Nephron (organoid): ENCODE data around the gene THSD8.
"Not testable (repeated sequence)": the region's sequence is repeated elsewhere in the genome, so short reads cannot be mapped to it uniquely, and the experiment has no call there.

Experiments used
- H3K27ac Mint-ChIP-seq, 3 experiments: 2 replicates each; pipeline ENCODE4 v1.8.0; 2020; ENCODE audit warnings: mixed read lengths in 3 of 3, mild to moderate bottlenecking in 2 of 3, moderate library complexity in 1 of 3
- H3K27me3 Mint-ChIP-seq: 2 replicates; pipeline ENCODE4 v1.8.0; 2021; ENCODE audit warnings: low read depth, mild to moderate bottlenecking, moderate library complexity, mixed read lengths
- H3K36me3 Mint-ChIP-seq: 2 replicates; pipeline ENCODE4 v1.8.0; 2020; ENCODE audit warnings: low read depth, mixed read lengths
- H3K4me1 Mint-ChIP-seq: 2 replicates; pipeline ENCODE4 v1.8.0; 2020; ENCODE audit warnings: mixed read lengths
- H3K4me3 Mint-ChIP-seq, 3 experiments: 2 replicates each; pipeline ENCODE4 v1.8.0; 2020; ENCODE audit warnings: mild to moderate bottlenecking in 3 of 3, mixed read lengths in 3 of 3, moderate library complexity in 2 of 3
- H3K9me3 Mint-ChIP-seq: 2 replicates; pipeline ENCODE4 v1.8.0; 2020; ENCODE audit warnings: mixed read lengths
- TF ChIP-seq, protein P1 (sequence below), 3 experiments: fragments of 200-600 bp; sonication (generic); IDR thresholded peaks; one replicate each; pipeline ENCODE4 v1.5.0; 2021; ENCODE audit warnings: antibody characterized with exemption in 3 of 3; ENCODE audit not compliant: unreplicated experiment in 3 of 3

The THSD8 gene

DNA sequence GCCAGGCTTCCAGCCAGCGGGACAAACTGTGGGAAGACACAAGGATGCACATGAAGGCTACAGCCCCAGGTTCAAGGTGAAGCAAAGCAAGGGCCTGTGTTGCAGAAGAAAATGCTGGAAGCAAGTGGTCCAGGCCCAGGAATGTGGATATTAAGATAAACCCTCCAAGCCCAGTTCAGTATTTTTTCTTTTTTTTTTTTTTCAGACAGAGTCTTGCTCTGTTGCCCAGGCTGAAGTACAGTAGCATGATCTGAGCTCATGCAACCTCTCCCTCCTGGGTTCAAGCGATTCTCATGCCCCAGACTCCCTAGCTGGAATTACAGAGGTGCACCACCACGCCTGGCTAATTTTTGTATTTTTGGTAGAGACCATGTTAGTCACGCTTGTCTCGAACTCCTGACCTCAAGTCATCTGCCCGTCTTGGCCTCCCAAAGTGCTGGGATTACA, 4.7 kb upstream of the THSD8 start:
- Mint-ChIP-seq H3K27me3 (no peaks in the 10 kb centered on the region), H3K36me3 (peaks cover 13% of the 10 kb centered on the region), H3K9me3 (no peaks in the 10 kb centered on the region), H3K27ac (no peak overlapping the region), H3K4me3 (no peak overlapping the region), H3K4me1 (peaks cover 24% of the 10 kb centered on the region)
- TF ChIP-seq, protein P1, sequence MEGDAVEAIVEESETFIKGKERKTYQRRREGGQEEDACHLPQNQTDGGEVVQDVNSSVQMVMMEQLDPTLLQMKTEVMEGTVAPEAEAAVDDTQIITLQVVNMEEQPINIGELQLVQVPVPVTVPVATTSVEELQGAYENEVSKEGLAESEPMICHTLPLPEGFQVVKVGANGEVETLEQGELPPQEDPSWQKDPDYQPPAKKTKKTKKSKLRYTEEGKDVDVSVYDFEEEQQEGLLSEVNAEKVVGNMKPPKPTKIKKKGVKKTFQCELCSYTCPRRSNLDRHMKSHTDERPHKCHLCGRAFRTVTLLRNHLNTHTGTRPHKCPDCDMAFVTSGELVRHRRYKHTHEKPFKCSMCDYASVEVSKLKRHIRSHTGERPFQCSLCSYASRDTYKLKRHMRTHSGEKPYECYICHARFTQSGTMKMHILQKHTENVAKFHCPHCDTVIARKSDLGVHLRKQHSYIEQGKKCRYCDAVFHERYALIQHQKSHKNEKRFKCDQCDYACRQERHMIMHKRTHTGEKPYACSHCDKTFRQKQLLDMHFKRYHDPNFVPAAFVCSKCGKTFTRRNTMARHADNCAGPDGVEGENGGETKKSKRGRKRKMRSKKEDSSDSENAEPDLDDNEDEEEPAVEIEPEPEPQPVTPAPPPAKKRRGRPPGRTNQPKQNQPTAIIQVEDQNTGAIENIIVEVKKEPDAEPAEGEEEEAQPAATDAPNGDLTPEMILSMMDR (IDR thresholded peaks at IDR 0.05; ENCODE audit: unreplicated experiment in 3 of 3): no peak

DNA sequence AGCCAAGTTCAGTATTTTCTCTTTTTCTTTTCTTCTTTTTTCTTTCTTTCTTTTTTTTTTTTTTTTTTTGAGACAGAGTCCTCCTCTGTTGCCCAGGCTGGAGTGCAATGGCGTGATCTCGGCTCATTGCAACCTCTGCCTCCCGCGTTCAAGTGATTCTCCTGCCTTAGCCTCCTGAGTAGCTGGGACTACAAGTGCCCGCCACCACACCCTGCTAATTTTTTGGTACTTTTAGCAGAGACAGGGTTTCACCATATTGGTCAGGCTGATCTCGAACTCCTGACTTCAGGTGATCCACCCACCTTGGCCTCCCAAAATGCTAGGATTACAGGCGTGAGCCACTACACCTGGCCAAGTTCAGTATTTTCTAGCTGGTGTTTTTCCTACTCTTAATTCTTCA, 4.3 kb upstream of the THSD8 start:
- peaks cover 13% of the 10 kb centered on the region for H3K36me3 Mint-ChIP-seq
- H3K4me1 Mint-ChIP-seq: peaks cover 29% of the 10 kb centered on the region
- H3K27ac Mint-ChIP-seq, H3K27me3 Mint-ChIP-seq, H3K9me3 Mint-ChIP-seq, H3K4me3 Mint-ChIP-seq: not testable (repeated sequence)

DNA sequence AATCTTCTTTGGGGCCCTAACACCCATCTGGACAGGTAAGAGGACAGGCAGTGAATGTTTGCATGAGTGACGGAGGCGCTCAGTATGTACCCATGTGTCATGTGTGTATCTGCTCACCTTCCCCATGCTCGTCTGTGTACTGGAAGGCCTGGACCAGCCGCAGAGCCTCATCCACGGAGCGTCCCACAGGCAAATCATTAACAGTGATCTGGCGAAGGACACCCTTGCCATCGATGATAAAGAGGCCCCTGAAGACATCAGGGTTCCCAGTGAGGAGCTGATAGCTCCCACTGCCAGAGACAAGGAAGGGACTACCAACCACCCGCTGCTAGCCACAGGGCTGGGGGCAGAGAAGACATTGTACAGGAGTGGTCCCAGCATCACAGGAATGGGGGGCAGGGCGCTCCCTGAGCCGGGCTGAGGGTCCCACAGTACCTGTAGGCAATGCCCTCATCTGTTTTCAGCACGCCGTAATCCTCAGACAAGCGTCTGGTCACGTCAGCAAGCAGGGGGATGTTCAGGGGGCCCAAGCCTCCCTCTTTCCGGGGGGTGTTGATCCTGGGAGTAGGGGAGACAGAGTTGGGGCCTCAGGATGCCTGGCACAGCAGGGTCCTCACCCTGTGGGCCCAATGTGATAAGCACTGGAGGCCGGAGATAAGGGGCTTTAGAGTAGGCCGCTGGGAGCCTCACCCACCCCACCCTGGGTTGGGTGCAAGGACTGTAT, 2.0 kb upstream of the THSD8 start:
- H3K4me3 Mint-ChIP-seq: peak overlapping the region; percentile 78 to 92 (median 89)
- peaks cover 13% of the 10 kb centered on the region for H3K36me3 Mint-ChIP-seq
- no peak overlapping the region for H3K27ac Mint-ChIP-seq

DNA sequence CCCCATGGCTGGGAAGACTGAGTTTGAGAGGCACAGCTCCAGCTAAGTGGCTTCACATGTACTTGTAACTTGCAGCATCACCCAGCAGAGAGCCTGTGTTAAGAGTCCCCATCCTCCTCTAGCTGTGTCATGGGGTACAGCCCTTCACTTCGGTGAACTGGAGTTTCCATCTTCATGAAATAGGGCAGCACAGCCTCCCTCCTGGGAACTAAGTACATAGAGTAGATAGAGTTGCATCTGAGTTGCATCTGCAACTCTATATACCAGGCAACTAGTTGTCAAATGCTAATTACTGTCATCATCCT, 1.5 kb upstream of the THSD8 start:
- Mint-ChIP-seq H3K27ac (peak overlapping the region; percentile 35 to 72 (median 68)), H3K27me3 (no peaks in the 10 kb centered on the region), H3K4me1 (peaks cover 24% of the 10 kb centered on the region), H3K36me3 (peaks cover 13% of the 10 kb centered on the region), H3K9me3 (no peaks in the 10 kb centered on the region), H3K4me3 (peak overlapping the region; percentile 78 to 92 (median 89))
- TF ChIP-seq, protein P1 (IDR thresholded peaks at IDR 0.05; ENCODE audit: unreplicated experiment in 3 of 3): no peak

More for the DNA sequence above, 2.0 kb upstream of the THSD8 start:
- Mint-ChIP-seq H3K27me3 (no peaks in the 10 kb centered on the region), H3K4me1 (peaks cover 24% of the 10 kb centered on the region), H3K9me3 (no peaks in the 10 kb centered on the region)
- TF ChIP-seq, protein P1 (IDR thresholded peaks at IDR 0.05; ENCODE audit: unreplicated experiment in 3 of 3): no peak

DNA sequence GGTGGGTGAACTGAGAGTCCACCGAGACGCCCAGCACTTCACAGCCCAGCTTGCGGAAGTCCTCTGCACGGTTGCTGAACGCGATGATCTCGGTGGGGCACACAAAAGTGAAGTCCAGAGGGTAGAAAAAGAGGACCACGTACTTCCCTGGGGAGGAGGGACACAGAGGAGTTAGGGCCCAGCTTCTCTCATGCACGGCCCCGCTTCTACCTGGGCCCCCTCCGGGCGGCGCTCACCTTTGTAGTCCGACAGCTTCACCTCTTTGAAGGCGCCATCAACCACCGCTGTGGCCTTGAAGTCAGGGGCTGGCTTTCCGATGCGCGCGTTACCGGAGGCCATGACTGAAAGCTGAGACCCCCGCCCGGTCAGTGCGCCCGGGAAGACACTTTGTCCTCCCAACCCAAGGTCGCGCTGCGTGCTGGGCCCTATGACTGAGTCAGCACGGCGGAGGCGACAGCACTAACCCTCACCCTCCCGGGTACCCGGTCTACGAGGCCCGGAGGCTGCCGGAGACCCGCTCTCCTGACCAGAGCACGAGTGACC, 875 bp upstream of the THSD8 start:
- TF ChIP-seq, protein P1 (IDR thresholded peaks at IDR 0.05; ENCODE audit: unreplicated experiment in 3 of 3): no peak
- H3K4me1 Mint-ChIP-seq: peaks cover 21% of the 10 kb centered on the region
- no peaks in the 10 kb centered on the region for H3K9me3 Mint-ChIP-seq
- H3K27me3 Mint-ChIP-seq: no peaks in the 10 kb centered on the region
- peak overlapping the region; percentile 35 to 72 (median 68) for H3K27ac Mint-ChIP-seq
- H3K36me3 Mint-ChIP-seq: peaks cover 13% of the 10 kb centered on the region
- H3K4me3 Mint-ChIP-seq: peak overlapping the region; percentile 78 to 92 (median 89)

DNA sequence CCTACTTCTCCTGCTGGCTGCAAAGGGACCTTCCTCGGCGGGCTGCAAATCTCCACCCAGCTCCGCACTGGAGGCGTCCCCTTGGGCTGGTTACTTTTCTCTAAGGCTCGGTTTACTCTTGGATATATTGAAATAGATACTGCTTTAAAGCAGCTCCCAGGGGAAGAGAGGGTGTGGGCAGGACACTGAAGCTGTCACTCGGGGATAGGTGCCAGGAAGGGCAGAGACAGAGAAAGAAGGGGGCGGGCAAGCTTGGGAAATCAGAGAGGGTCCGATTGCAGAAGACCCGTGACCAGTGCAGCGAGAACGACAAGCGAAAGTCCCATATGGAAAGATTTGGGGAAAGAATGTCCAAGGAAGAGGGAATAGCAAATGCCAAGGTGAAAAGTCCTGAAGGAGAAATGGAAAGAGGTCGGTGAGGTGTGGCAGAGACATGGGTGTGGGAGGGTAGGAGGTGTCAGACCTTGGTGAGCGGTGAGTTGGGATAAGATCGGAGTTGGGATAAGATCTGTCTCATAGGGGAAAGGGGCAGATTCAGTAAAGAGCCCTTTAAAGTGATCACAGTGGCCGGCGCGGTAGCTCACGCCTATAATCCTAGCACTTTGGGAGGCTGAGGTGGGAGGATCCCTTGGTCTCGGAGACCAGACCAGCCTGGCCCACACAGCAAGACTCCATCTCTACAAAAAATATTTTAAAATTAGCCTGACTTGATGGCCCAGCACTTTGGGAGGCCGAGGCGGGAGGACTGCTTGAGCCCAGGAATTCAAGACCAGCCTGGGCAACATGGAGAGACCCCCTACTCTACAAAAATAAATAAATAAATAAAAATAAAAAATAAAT, 618 bp downstream of the THSD8 start:
- peaks cover 5% of the 10 kb centered on the region for H3K36me3 Mint-ChIP-seq
- peak overlapping the region; percentile 78 to 92 (median 89) for H3K4me3 Mint-ChIP-seq
- H3K9me3 Mint-ChIP-seq: no peaks in the 10 kb centered on the region
- H3K27ac Mint-ChIP-seq: peak overlapping the region in 2 of 3 experiments; percentile 53 to 63
- TF ChIP-seq, protein P1 (IDR thresholded peaks at IDR 0.05; ENCODE audit: unreplicated experiment in 3 of 3): no peak
- H3K27me3 Mint-ChIP-seq: no peaks in the 10 kb centered on the region
- peaks cover 24% of the 10 kb centered on the region for H3K4me1 Mint-ChIP-seq
